RWPE2 (cell line): Measurements from ENCODE around the gene MPRIP.
"Not testable (repeated sequence)": the region's sequence is repeated elsewhere in the genome, so short reads cannot be mapped to it uniquely, and the experiment has no call there.

Source experiments
- ATAC-seq: fragments of 200-7000 bp; cut with Tn5 transposase; 3 replicates; pipeline ENCODE4 v1.9.1; 2021; ENCODE audit warnings: low read depth
- DNase-seq: peaks from one replicate; pipeline ENCODE4 v3.0.0-alpha.2; 2020; ENCODE audit warnings: low spot score
- H3K27ac ChIP-seq: fragments of 450-650 bp; 2 replicates; pipeline ENCODE4 v1.5.1; 2017; ENCODE audit warnings: mild to moderate bottlenecking; ENCODE audit not compliant: poor library complexity, severe bottlenecking
- H3K27me3 ChIP-seq: fragments of 250-450 bp; sonication (Bioruptor Pico); 2 replicates; pipeline ENCODE4 v1.5.1; 2021; ENCODE audit warnings: mild to moderate bottlenecking, moderate library complexity; ENCODE audit not compliant: insufficient read depth, poor library complexity, severe bottlenecking
- H3K36me3 ChIP-seq: fragments of 250-450 bp; sonication (Bioruptor Pico); 2 replicates; pipeline ENCODE4 v1.5.1; 2020; ENCODE audit warnings: low read depth, mild to moderate bottlenecking, moderate library complexity
- H3K4me1 ChIP-seq: fragments of 250-450 bp; sonication (Bioruptor Pico); 2 replicates; pipeline ENCODE4 v1.5.1; 2021; ENCODE audit warnings: mild to moderate bottlenecking, moderate library complexity; ENCODE audit not compliant: insufficient read depth, poor library complexity, severe bottlenecking
- H3K4me3 ChIP-seq: fragments of 250-450 bp; sonication (Bioruptor Pico); 2 replicates; pipeline ENCODE4 v1.5.1; 2021; ENCODE audit warnings: mild to moderate bottlenecking, moderate library complexity; ENCODE audit not compliant: severe bottlenecking
- H3K9me3 ChIP-seq: fragments of 250-450 bp; sonication (Bioruptor Pico); 2 replicates; pipeline ENCODE4 v1.5.1; 2021; ENCODE audit warnings: mild to moderate bottlenecking, moderate library complexity; ENCODE audit not compliant: severe bottlenecking
- TF ChIP-seq, protein P1 (sequence below): fragments of 450-650 bp; IDR thresholded peaks from one replicate; pipeline ENCODE4 v1.5.1; 2017; ENCODE audit warnings: mild to moderate bottlenecking, moderate library complexity; ENCODE audit not compliant: poor library complexity, severe bottlenecking

The MPRIP gene

DNA sequence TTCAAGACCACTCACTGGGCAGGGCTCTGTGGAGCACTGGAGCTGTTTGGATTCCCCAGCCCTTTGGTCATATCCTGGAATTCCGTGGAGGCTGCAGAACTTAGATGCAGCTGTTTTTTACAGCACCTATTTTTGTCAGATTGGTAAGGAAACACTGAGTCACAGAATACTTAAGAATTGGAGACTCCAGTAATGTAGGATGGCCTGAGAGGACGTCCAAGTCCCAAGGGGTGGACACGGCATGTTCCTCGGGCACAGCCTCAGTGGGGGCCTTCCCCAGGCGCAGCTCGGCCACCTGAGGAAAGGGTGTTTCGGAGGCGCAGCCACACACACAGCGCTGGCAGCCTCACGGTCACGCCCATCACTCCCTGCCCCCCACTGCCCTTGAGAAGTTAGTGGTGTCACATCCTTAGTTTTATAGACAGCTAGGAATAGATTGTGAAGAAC is 149.1 kb downstream of the MPRIP start:
- no peak overlapping the region for H3K4me3 ChIP-seq
- TF ChIP-seq, protein P1, sequence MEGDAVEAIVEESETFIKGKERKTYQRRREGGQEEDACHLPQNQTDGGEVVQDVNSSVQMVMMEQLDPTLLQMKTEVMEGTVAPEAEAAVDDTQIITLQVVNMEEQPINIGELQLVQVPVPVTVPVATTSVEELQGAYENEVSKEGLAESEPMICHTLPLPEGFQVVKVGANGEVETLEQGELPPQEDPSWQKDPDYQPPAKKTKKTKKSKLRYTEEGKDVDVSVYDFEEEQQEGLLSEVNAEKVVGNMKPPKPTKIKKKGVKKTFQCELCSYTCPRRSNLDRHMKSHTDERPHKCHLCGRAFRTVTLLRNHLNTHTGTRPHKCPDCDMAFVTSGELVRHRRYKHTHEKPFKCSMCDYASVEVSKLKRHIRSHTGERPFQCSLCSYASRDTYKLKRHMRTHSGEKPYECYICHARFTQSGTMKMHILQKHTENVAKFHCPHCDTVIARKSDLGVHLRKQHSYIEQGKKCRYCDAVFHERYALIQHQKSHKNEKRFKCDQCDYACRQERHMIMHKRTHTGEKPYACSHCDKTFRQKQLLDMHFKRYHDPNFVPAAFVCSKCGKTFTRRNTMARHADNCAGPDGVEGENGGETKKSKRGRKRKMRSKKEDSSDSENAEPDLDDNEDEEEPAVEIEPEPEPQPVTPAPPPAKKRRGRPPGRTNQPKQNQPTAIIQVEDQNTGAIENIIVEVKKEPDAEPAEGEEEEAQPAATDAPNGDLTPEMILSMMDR = no peak
- H3K27me3 ChIP-seq = no peaks in the 10 kb centered on the region
- no peaks in the 10 kb centered on the region for H3K9me3 ChIP-seq
- ATAC-seq = peak; percentile 53; the same call in 2 of the 3 replicates
- H3K27ac ChIP-seq = peak overlapping the region; percentile 26
- H3K4me1 ChIP-seq = peaks cover 5% of the 10 kb centered on the region
- peaks cover 27% of the 10 kb centered on the region for H3K36me3 ChIP-seq
- DNase-seq = no peak

DNA sequence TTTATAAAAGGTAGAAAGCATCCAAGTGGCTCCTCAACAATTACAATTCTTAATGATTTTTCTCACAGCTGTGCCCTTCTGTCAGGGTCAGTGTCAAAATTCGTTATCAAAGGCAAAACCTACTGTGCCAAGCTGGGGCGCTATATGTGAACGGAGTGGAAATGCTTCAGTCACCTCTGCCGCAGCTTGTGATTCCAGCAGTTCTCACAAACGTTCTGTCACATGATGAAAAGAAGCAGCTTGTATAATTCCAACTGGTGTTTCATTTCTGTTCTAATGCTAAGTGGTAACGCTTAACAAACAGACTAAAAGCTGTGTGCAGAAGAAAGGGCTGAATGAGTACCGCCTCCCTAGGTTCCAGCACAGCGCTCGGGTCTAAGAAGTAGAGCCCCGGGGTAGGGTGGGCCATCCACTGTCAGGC is 149.7 kb downstream of the MPRIP start:
- TF ChIP-seq, protein P1 = no peak
- Histone ChIP-seq H3K4me3 (no peak overlapping the region), H3K9me3 (no peaks in the 10 kb centered on the region), H3K27me3 (no peaks in the 10 kb centered on the region), H3K4me1 (peaks cover 5% of the 10 kb centered on the region), H3K27ac (no peak overlapping the region), H3K36me3 (peaks cover 22% of the 10 kb centered on the region)
- DNase-seq = no peak
- ATAC-seq = no peak

DNA sequence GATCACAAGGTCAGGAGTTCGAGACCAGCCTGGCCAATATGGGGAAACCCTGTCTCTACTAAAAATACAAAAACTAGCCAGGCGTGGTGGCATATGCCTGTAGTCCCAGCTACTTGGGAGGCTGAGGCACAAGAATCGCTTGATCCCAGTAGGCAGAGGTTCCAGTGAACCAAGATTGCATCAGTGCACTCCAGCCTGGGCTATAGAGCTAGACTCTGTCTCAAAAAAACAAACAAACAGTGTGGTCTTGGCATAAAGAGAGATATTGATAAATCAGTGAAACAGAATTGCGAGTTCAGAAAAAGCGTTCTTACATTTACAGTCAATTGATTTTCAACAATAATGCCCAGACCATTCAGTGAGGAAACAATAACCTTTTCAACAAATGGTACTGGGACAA is 153.2 kb downstream of the MPRIP start:
- DNase-seq, H3K27ac ChIP-seq, H3K27me3 ChIP-seq, H3K9me3 ChIP-seq, H3K4me3 ChIP-seq, H3K4me1 ChIP-seq, H3K36me3 ChIP-seq, ATAC-seq: not testable (repeated sequence)

DNA sequence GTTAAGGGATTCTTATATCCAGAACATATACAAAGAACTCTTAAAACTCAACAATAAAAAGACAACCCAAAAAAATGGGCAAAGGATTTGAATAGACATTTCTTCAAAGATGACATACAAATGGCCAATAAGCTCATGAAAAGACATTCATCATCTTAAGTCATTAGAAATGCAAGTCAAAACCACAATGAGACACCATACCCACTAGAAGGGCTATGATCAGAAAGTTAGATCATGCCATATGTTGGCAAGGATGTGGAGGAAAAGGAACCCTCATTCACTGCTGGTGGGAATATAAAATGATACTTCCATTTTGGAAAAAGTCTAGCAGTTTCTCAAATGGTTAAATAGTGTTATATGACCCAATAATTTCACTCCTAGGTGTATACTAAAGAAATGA is 154.5 kb downstream of the MPRIP start:
- H3K9me3 ChIP-seq = no peaks in the 10 kb centered on the region
- TF ChIP-seq, protein P1 = no peak
- H3K4me3 ChIP-seq = no peak overlapping the region
- H3K36me3 ChIP-seq = no peaks in the 10 kb centered on the region; the same call in 1 of the 2 replicates
- DNase-seq (no peak), ATAC-seq (peak; percentile 5; the same call in 1 of the 3 replicates)
- no peak overlapping the region for H3K27ac ChIP-seq
- no peaks in the 10 kb centered on the region for H3K4me1 ChIP-seq
- no peaks in the 10 kb centered on the region for H3K27me3 ChIP-seq

DNA sequence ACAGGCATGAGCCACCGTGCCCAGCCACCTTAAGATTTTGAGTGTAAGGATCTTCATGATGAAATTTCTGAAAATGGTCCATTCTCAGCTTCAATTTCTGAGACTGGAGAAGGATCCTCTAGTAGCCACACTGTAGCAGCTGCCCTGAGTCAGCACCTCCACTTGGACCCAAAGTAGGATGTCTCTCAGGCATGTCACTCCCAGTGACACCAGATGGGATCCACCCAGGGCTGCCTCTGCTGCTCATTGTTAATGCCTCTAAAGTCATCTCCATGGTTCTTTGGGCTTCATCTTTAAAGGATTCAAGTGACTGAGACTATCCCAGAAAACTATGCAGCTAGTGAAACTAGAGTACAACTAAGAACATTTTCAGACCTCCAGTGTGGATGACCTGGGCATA is 156.0 kb downstream of the MPRIP start:
- H3K9me3 ChIP-seq = no peaks in the 10 kb centered on the region
- TF ChIP-seq, protein P1 = no peak

More for the DNA sequence above, 156.0 kb downstream of the MPRIP start:
- Histone ChIP-seq H3K27me3 (no peaks in the 10 kb centered on the region), H3K36me3 (no peaks in the 10 kb centered on the region; the same call in 1 of the 2 replicates), H3K4me3 (no peak overlapping the region), H3K27ac (no peak overlapping the region), H3K4me1 (no peaks in the 10 kb centered on the region)
- DNase-seq = no peak
- ATAC-seq = no peak
